ENCODE data around the gene AKR7A2.

- TF ChIP-seq CTCF (IDR thresholded peaks at IDR 0.05): no peak
- no peak for TF ChIP-seq POLR2A (IDR thresholded peaks at IDR 0.05)
- no peak for TF ChIP-seq EP300 (IDR thresholded peaks at IDR 0.05)
These were observed 14.8 kb upstream of the AKR7A2 start for GRCh38 chr1:19326748-19327065.

All from tibial nerve (tissue), 4 donors.